Right hindlimb (tissue), 1 donor: ENCODE data around the gene COMMD1.
"Not testable (repeated sequence)": the region's sequence is repeated elsewhere in the genome, so short reads cannot be mapped to it uniquely, and the experiment has no call there.

ENCODE experiments used
- DNase-seq: peaks from one replicate; pipeline ENCODE4 v3.0.0-alpha.2; 2018

Gene COMMD1

GRCh38 chr2:62143696-62144095, 238.2 kb downstream of the COMMD1 start:
- DNase-seq: no peak

- no peak for DNase-seq
Observed at GRCh38 chr2:62144689-62145477, 239.4 kb downstream of the COMMD1 start.

DNA sequence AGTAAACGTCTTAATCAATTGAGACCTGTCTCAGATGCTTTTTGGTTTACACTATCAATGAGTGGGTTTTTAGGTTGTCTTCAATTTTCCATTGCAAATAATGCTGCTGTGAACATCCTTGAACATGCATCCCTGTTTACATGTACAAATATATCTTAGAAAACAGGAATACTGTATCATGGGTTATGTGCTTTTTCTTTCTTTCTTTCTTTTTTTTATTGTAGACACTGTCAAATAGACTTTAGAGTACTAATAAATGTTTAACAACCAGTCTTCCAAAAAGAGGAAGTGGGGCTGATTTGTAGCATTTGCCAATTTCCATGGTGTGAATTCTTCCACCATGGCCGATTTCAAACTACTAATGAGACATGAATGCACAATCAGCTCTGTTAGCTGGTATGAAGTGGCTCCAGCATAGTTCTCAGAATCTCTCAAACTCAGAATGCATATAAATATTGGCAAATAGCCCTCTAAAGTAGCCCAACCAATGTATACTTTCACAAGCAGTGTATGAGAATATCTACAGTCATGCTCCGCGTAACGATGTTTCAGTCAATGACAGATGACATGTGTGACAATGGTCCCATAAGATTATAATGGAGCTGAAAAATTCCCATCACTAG, 240.1 kb downstream of the COMMD1 start:
- no peak for DNase-seq

GRCh38 chr2:62146790-62147189, 241.3 kb downstream of the COMMD1 start:
- not testable (repeated sequence) for DNase-seq

DNA sequence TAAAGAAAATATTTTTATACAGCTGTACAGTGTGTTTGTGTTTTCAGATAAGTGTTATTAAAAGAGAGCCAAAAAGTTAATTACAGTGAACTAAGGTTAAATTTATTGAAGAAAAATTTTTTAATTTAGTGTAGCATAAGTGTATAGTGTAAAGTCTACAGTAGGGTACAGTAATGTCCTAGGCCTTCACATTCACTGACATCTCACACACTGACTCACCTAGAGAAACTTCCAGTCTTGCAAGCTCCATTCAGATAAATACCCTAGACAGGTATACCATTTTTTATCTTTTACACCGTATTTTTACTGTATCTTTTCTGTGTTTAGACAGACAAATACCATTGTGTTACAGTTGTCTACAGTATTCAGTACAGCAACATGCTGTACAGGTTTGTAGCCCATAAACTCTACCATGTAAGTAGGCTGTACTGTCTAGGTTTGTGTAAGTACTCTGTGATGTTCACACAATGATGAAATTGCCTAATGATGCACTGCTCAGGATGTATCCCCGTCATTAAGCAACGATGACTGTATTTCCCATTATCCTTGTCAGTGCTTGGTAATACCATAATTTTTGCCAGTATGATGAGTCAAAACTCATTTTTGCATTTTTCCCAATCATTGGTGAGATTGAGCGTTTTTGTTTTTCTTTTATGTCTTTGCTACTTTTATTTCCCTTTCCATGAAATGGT, 242.3 kb downstream of the COMMD1 start:
- no peak for DNase-seq

GRCh38 chr2:62149708-62150107, 244.2 kb downstream of the COMMD1 start:
- DNase-seq: no peak

- DNase-seq: no peak
Observed at GRCh38 chr2:62150597-62151305, 245.3 kb downstream of the COMMD1 start.

- no peak for DNase-seq
Observed at GRCh38 chr2:62151306-62151638, 245.8 kb downstream of the COMMD1 start.

DNA sequence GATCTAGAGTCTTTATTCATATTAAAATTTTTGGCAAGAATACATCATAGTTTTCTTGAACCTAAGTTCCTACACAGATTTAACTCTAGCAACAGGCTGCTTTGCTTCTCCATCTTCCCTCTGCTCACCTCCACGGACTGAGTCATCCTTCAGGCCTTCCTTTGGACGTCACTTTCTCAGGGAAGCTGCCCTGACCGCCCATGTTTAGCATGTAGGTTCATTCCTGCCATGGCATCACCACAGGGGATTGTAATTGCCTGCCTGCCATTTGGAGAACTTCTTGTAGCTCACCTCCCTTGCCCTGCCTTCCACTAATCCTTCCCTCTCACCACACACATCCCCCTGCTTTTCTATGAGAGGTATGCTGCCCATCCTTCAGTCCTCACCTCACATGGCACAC, 246.5 kb downstream of the COMMD1 start:
- DNase-seq: no peak

DNA sequence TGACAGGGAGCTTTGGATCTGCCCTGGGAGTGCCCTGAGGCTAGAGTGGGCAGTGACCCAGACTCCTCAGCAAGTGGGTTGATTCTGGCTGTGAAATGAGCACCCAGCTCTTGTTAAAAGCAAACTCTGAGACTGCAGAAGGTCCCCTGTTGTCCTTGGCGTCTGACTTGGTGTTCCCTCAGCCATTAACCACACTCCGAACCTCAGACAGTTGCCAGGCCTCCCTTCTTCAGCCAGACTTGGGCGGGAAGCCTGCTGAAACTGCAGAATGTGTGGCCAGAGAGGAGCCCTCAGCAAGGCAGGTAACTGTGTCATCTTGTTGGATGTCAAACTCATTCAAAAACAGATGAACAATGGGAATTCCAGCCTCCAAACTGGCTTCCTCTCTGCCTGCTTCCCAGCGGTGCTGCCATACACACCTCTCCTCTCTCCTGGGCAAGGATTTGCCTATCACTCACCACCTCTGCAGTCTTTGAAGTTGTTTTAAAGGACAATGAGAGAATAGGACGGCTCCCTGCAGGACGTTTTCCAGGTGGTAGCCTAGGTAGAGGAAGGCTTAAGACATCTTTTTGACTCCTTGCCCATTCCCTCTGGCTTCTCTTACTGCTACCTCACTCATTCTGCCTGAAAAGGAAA, 251.5 kb downstream of the COMMD1 start:
- no peak for DNase-seq

DNA sequence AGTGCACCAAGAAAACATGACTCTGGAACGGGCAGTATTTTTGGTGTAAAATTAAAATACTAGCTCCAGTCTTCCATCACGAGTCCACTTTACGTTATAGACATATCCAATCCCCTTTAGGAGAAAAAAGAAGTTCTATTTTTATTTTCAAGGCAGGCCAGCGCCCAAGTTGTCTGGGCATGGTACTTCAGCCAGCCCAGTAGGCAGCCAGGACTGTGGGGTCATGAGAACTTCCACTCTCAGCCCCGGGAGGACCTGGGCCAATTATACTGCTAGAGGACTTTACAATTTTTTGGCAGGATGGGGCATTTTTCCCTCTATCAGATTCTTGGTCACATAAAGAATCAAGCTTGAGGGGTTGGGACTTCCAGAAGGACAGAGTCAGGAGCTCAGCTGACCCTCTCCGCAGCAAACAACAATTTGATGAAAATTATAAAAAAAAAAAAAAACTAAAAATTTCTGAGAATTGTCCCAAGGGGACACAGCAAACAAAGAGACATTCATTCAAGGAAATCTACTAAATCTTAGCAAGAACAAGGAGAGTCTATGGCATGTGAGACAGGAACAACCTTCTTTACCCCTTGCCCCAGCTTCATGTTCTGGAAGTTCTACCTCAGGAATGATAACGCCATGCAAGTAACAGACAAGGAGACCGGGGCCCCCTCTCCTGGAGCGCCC, 253.1 kb downstream of the COMMD1 start:
- DNase-seq: no peak

DNA sequence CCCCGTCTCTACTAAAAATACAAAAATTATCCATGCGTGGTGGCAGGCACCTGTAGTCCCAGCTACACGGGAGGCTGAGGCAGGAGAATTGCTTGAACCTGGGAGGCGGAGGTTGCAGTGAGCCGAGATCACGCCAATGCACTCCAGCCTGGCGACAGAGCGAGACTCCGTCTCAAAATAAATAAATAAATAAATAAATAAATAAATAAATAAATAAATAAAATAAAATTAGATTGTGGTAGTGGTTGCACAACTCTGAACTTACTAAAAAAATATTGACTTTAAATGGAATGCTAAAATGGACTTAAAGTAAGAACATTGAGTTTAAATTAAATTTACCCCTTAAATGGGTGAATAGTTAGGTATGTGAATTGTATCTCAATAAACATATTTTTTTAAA, 255.2 kb downstream of the COMMD1 start:
- DNase-seq: not testable (repeated sequence)

DNA sequence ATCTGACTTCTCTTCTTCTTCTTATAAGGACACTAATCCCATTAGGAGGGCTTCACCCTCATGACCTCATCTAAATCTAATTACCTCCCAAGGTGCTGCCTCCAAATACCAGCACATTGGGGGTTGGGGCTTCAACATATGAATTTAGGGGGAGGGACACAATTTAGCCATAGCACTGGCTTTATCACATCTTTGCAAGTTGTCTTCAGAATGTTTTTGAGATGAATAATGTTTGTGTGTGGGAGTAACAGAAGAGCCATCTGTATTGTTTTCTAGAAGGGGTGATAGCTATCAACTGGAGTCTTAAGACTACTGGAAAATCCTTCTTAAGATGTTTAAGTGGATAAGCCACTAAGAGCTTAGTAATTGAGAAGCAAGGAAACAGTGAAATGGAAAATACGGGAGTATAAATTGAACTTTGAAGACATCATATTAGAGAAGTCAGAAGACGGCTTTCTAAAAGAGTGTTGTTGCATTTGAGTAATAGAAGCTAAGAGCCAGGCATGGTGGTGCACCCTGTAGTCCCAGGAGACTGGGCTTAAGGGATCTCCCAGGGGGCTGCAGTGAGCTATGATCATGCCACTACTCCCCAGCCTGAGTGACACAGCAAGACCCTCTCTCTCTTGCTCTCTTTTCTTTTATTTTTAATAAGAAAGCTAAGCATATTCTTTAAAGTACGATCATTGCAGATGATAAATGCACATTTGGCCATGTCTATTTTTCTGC, 257.8 kb downstream of the COMMD1 start:
- no peak for DNase-seq

- DNase-seq: no peak
Observed at GRCh38 chr2:62163834-62164233, 258.4 kb downstream of the COMMD1 start.

- DNase-seq: peak; percentile 29
Observed at GRCh38 chr2:62175728-62176127, 270.3 kb downstream of the COMMD1 start.

GRCh38 chr2:62176801-62177200, 271.3 kb downstream of the COMMD1 start:
- no peak for DNase-seq

GRCh38 chr2:62177392-62178049, 272.0 kb downstream of the COMMD1 start:
- DNase-seq: no peak

DNA sequence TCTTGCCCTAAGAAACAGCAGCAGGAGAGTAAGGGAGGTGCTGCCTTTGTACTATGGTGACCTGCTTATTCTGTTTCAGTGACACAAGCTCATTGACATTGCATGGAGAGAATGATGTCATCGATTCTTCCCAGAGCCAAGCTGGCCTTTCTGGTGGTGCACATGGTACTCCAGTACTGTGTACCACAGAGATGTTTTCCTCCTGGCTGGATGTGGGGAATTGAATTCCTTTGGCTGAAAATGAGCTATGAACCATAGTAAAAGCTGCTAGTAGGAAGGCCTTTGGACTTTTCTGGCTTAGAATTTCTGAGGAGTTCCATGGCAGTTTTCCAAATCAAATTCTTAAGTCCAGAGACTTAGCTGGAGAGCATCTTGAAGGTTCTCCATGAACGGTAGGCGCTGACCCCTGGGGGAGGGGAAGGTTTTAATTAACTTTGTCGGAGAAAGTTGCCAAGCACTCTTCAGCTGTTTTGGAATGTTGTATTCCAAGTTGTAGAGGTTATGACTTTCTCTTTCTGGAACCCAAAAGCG, 273.3 kb downstream of the COMMD1 start:
- DNase-seq: peak; percentile 69

GRCh38 chr2:62180975-62181374, 275.5 kb downstream of the COMMD1 start:
- DNase-seq: no peak

DNA sequence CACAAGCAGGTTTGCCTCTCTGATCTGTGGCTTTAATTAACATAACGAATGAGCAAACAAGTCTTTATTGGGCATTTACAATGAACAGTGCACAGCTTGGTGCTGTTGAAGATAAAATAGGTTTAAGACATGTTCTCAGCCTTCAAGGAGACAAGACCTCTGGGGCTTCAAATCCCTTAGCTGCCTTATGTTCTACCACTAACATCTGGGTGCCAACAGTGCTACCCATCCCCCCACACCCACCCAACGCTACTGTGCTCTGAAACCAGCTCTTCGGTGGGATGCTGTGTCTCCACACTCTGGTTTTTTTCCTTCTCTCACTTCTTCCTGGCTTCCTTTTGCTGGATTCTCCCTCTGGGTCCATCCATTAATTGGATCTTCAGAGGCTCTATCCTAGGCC, 276.4 kb downstream of the COMMD1 start:
- no peak for DNase-seq
